Neutrophil (primary cell): ENCODE data around the gene PLXNA4.

Experiments
- H3K27ac ChIP-seq: fragments of 200-600 bp; sonication (generic); 2 replicates; pipeline ENCODE4 v1.5.1; 2016; ENCODE audit warnings: mild to moderate bottlenecking, moderate library complexity
- H3K27me3 ChIP-seq: fragments of 200-600 bp; sonication (generic); 2 replicates; pipeline ENCODE4 v1.6.0; 2016; ENCODE audit warnings: mild to moderate bottlenecking
- H3K36me3 ChIP-seq: fragments of 200-600 bp; sonication (generic); 2 replicates; pipeline ENCODE4 v1.5.1; 2017
- H3K4me1 ChIP-seq, 2 experiments: fragments of 200-600 bp in 1 of 2; sonication (generic) in 1 of 2; 1 replicate in 1 of 2; 2 replicates in 1 of 2; pipeline versions ENCODE4 v1.5.1 to v1.6.1; 2013 to 2016; ENCODE audit warnings: low read depth in 1 of 2, low read length in 1 of 2, mild to moderate bottlenecking in 1 of 2, moderate library complexity in 1 of 2; ENCODE audit not compliant: control insufficient read depth in 1 of 2, insufficient read depth in 1 of 2
- H3K4me3 ChIP-seq, 2 experiments: fragments of 200-600 bp in 1 of 2; sonication (generic) in 1 of 2; 1 replicate in 1 of 2; 2 replicates in 1 of 2; pipeline ENCODE4 v1.5.1; 2013 to 2016; ENCODE audit warnings: low read depth in 1 of 2, low read length in 1 of 2, mild to moderate bottlenecking in 1 of 2, moderate library complexity in 1 of 2
- H3K9me3 ChIP-seq: fragments of 200-600 bp; sonication (generic); 2 replicates; pipeline ENCODE4 v1.5.1; 2016
- TF ChIP-seq, protein P1 (sequence below): fragments of 200-600 bp; sonication (generic); IDR thresholded peaks from 2 replicates; pipeline ENCODE4 v1.5.1; 2016; ENCODE audit warnings: antibody characterized with exemption

PLXNA4 gene

GRCh38 chr7:132584796-132585494 is 8.7 kb upstream of the PLXNA4 start:
- no peaks in the 10 kb centered on the region for H3K4me1 ChIP-seq
- H3K9me3 ChIP-seq: no peaks in the 10 kb centered on the region
- peaks cover 25% of the 10 kb centered on the region for H3K27me3 ChIP-seq
- H3K36me3 ChIP-seq: no peaks in the 10 kb centered on the region
- TF ChIP-seq, protein P1, sequence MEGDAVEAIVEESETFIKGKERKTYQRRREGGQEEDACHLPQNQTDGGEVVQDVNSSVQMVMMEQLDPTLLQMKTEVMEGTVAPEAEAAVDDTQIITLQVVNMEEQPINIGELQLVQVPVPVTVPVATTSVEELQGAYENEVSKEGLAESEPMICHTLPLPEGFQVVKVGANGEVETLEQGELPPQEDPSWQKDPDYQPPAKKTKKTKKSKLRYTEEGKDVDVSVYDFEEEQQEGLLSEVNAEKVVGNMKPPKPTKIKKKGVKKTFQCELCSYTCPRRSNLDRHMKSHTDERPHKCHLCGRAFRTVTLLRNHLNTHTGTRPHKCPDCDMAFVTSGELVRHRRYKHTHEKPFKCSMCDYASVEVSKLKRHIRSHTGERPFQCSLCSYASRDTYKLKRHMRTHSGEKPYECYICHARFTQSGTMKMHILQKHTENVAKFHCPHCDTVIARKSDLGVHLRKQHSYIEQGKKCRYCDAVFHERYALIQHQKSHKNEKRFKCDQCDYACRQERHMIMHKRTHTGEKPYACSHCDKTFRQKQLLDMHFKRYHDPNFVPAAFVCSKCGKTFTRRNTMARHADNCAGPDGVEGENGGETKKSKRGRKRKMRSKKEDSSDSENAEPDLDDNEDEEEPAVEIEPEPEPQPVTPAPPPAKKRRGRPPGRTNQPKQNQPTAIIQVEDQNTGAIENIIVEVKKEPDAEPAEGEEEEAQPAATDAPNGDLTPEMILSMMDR: no peak
- H3K4me3 ChIP-seq: no peak overlapping the region
- no peak overlapping the region for H3K27ac ChIP-seq

DNA sequence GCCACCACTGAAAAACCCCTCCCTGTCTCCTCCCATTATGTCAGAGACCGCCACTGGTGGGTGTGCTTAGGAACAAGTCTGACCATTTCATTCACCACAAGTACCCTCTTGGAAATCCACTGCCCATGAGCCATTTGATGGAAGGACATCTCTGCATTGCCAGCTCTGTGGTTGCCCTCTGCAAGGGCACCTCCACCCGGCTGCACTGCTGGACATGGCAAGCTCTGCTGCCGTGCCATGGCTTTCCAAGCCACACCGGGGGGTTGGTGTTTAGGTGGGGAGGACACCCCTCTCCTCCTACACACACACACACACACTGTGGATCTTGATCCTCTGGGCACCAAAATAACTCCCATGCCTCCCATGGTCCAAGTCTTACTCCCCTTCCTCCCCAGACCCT is 5.2 kb upstream of the PLXNA4 start:
- no peak overlapping the region for H3K27ac ChIP-seq
- TF ChIP-seq, protein P1: no peak

DNA sequence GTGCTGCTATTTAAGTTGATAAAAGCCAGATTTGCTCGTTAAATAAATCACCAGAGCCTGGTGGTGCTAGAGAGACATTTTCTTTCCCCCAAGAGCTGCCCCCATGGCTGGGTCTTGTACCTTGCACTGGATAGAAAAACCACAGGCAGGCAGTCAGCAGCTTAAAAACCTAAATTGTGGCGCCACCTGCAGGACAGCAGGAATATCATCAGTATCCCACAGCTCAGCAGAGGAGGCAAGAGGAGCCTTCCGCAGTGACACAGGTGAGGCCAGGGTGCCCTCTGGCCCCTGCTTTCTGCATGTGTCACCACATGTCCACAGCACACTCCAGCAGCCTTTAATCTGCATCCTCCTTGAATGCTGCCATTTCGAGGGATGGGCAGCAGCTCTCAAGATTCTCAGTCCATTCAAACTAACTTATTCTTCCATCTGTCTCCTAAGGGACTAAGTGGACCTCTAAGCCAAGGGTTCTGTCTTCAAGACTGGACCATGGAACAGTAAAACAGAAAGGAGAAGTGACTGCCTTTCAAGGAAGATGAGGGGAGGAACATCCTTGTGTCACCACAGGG is 4.5 kb upstream of the PLXNA4 start:
- H3K9me3 ChIP-seq: no peaks in the 10 kb centered on the region
- peaks cover 0 to 8% of the 10 kb centered on the region in 2 experiments for H3K4me1 ChIP-seq
- no peaks in the 10 kb centered on the region for H3K36me3 ChIP-seq
- no peak overlapping the region for H3K27ac ChIP-seq
- TF ChIP-seq, protein P1: no peak
- H3K27me3 ChIP-seq: peaks cover 65% of the 10 kb centered on the region
- H3K4me3 ChIP-seq: no peak overlapping the region

More for the DNA sequence above, 5.2 kb upstream of the PLXNA4 start:
- Histone ChIP-seq H3K4me1 (peaks cover 0 to 6% of the 10 kb centered on the region in 2 experiments), H3K36me3 (no peaks in the 10 kb centered on the region), H3K4me3 (no peak overlapping the region), H3K27me3 (peaks cover 58% of the 10 kb centered on the region), H3K9me3 (no peaks in the 10 kb centered on the region)

- Histone ChIP-seq H3K27ac (no peak overlapping the region), H3K4me3 (no peak overlapping the region), H3K9me3 (no peaks in the 10 kb centered on the region), H3K4me1 (peaks cover 0 to 8% of the 10 kb centered on the region in 2 experiments), H3K27me3 (peaks cover 67% of the 10 kb centered on the region), H3K36me3 (no peaks in the 10 kb centered on the region)
- TF ChIP-seq, protein P1: no peak
These were observed 4.0 kb upstream of the PLXNA4 start for GRCh38 chr7:132580277-132580676.

- Histone ChIP-seq H3K36me3 (no peaks in the 10 kb centered on the region), H3K27ac (no peak overlapping the region), H3K4me1 (peaks cover 0 to 8% of the 10 kb centered on the region in 2 experiments), H3K4me3 (no peak overlapping the region), H3K9me3 (no peaks in the 10 kb centered on the region), H3K27me3 (peaks cover 70% of the 10 kb centered on the region)
- TF ChIP-seq, protein P1: no peak
These were observed 3.1 kb upstream of the PLXNA4 start for GRCh38 chr7:132579260-132579899.
